Mesendoderm (in vitro differentiated cells): Measurements from ENCODE around the gene INO80B.

Experiments
- DNase-seq: peaks from one replicate; pipeline ENCODE4 v3.0.0; 2013
- H2AK5ac ChIP-seq: 2 replicates; pipeline ENCODE4 v1.6.1; 2013; ENCODE audit warnings: low read length, inconsistent platforms
- H2BK120ac ChIP-seq: 2 replicates; pipeline ENCODE4 v1.6.1; 2013; ENCODE audit warnings: low read depth, mild to moderate bottlenecking, low read length, moderate library complexity, mixed read lengths
- H2BK15ac ChIP-seq: replicated peaks from 2 replicates; pipeline ENCODE4 v1.6.1; 2013; ENCODE audit warnings: low read depth, mild to moderate bottlenecking, moderate library complexity
- H2BK5ac ChIP-seq: 2 replicates; pipeline ENCODE4 v1.6.1; 2013; ENCODE audit warnings: low read length, inconsistent platforms
- H3K18ac ChIP-seq: 2 replicates; pipeline ENCODE4 v1.6.1; 2013; ENCODE audit warnings: mild to moderate bottlenecking, low read length, mixed read lengths
- H3K23ac ChIP-seq: one replicate; pipeline ENCODE4 v1.6.1; 2013; ENCODE audit warnings: low read length
- H3K27ac ChIP-seq: 2 replicates; pipeline ENCODE4 v1.5.1; 2013; ENCODE audit warnings: low read depth, mild to moderate bottlenecking, inconsistent platforms, low read length, moderate library complexity
- H3K27me3 ChIP-seq: 2 replicates; pipeline ENCODE4 v1.6.1; 2013; ENCODE audit warnings: low read length, control low read depth, mild to moderate bottlenecking, inconsistent platforms; ENCODE audit not compliant: insufficient read depth, poor library complexity
- H3K36me3 ChIP-seq: 2 replicates; pipeline ENCODE4 v1.6.1; 2013; ENCODE audit warnings: low read length, inconsistent platforms; ENCODE audit not compliant: control insufficient read depth, insufficient read depth
- H3K4ac ChIP-seq: one replicate; pipeline ENCODE4 v1.6.1; 2013; ENCODE audit warnings: low read depth, mild to moderate bottlenecking, low read length, moderate library complexity
- H3K4me1 ChIP-seq: 2 replicates; pipeline ENCODE4 v1.6.1; 2013; ENCODE audit warnings: low read depth, low read length, inconsistent platforms; ENCODE audit not compliant: control insufficient read depth
- H3K4me2 ChIP-seq: 2 replicates; pipeline ENCODE4 v1.6.1; 2013; ENCODE audit warnings: low read length
- H3K4me3 ChIP-seq: 2 replicates; pipeline ENCODE4 v1.5.1; 2013; ENCODE audit warnings: mild to moderate bottlenecking, low read length
- H3K56ac ChIP-seq: one replicate; pipeline ENCODE4 v1.6.1; 2013; ENCODE audit warnings: low read length
- H3K79me1 ChIP-seq: 2 replicates; pipeline ENCODE4 v1.6.1; 2013; ENCODE audit warnings: low read length, inconsistent platforms
- H3K79me2 ChIP-seq: 2 replicates; pipeline ENCODE4 v1.6.1; 2013; ENCODE audit warnings: mild to moderate bottlenecking, low read length; ENCODE audit not compliant: control insufficient read depth, insufficient read depth
- H3K9ac ChIP-seq: 2 replicates; pipeline ENCODE4 v1.6.1; 2013; ENCODE audit warnings: low read length, inconsistent platforms
- H4K5ac ChIP-seq: one replicate; pipeline ENCODE4 v1.6.1; 2013; ENCODE audit warnings: low read length
- H4K8ac ChIP-seq: one replicate; pipeline ENCODE4 v1.6.1; 2013; ENCODE audit warnings: low read depth, mild to moderate bottlenecking, control low read depth, low read length, moderate library complexity
- WGBS: extraction: QIAGEN DNeasy Blood & Tissue Kit; methylation state at CpG from one replicate; pipeline ENCODE4 v1.1.7; 2013; ENCODE audit warnings: low lambda C conversion rate, missing lambda C conversion rate; ENCODE audit not compliant: insufficient coverage; ENCODE audit errors: extremely low coverage; 5-methylcytosine and 5-hydroxymethylcytosine counted together

Gene INO80B

GRCh38 chr2:74498500-74499266 is 43.8 kb downstream of the INO80B start:
- no peak overlapping the region for H2BK5ac ChIP-seq
- H2BK15ac ChIP-seq: no peak overlapping the region
- no peaks in the 10 kb centered on the region for H3K36me3 ChIP-seq
- H3K4me3 ChIP-seq: no peak overlapping the region
- no peaks in the 10 kb centered on the region for H3K79me1 ChIP-seq
- H4K8ac ChIP-seq: no peak overlapping the region
- H3K9ac ChIP-seq: peak overlapping the region; percentile 28
- no peak overlapping the region for H4K5ac ChIP-seq
- H3K27me3 ChIP-seq: peaks cover 68% of the 10 kb centered on the region
- H2AK5ac ChIP-seq: no peak overlapping the region
- peaks cover 3% of the 10 kb centered on the region for H3K4me1 ChIP-seq
- H3K27ac ChIP-seq: no peak overlapping the region
- H2BK120ac ChIP-seq: no peak overlapping the region
- no peak overlapping the region for H3K23ac ChIP-seq
- no CpG with 5 or more reads among the region's 41 CpGs for WGBS
- H3K4me2 ChIP-seq: peak overlapping the region; percentile 74
- no peaks in the 10 kb centered on the region for H3K79me2 ChIP-seq
- H3K4ac ChIP-seq: no peak overlapping the region
- peak; percentile 77 for DNase-seq
- no peak overlapping the region for H3K18ac ChIP-seq
- peak overlapping the region; percentile 83 for H3K56ac ChIP-seq

GRCh38 chr2:74499267-74499939 is 44.5 kb downstream of the INO80B start, which contains the start of gene LBX2:
Gene LBX2 (minus strand): TSS chr2:74499603. CDS start chr2:74499537, 66 bp downstream.
- Histone ChIP-seq H2AK5ac (no peak within 1 kb of the TSS), H3K79me1 (no peaks in the 10 kb centered on the region), H4K5ac (no peak within 1 kb of the TSS), H3K4me2 (peak within 1 kb of the TSS; percentile 74), H3K27ac (no peak within 1 kb of the TSS), H3K23ac (peak within 1 kb of the TSS; percentile 52), H2BK120ac (no peak within 1 kb of the TSS), H3K9ac (peak within 1 kb of the TSS; percentile 28), H2BK15ac (no peak within 1 kb of the TSS), H4K8ac (no peak within 1 kb of the TSS), H3K79me2 (no peaks in the 10 kb centered on the region), H3K18ac (no peak within 1 kb of the TSS), H3K56ac (peak within 1 kb of the TSS; percentile 83), H3K4me3 (no peak within 1 kb of the TSS), H3K4ac (no peak within 1 kb of the TSS), H3K4me1 (peaks cover 3% of the 10 kb centered on the region), H2BK5ac (no peak within 1 kb of the TSS), H3K27me3 (peaks cover 75% of the 10 kb centered on the region), H3K36me3 (no peaks in the 10 kb centered on the region)
- no CpG with 5 or more reads among the region's 65 CpGs for WGBS
- no peak for DNase-seq

- H3K36me3 ChIP-seq: no peaks in the 10 kb centered on the region
- no peak for DNase-seq
- H3K9ac ChIP-seq: no peak overlapping the region
- no peak overlapping the region for H4K8ac ChIP-seq
- H3K4me2 ChIP-seq: no peak overlapping the region
- no CpG with 5 or more reads among the region's 15 CpGs for WGBS
- peak overlapping the region; percentile 52 for H3K23ac ChIP-seq
- H3K18ac ChIP-seq: no peak overlapping the region
- no peak overlapping the region for H3K4ac ChIP-seq
- peaks cover 3% of the 10 kb centered on the region for H3K4me1 ChIP-seq
- H3K4me3 ChIP-seq: no peak overlapping the region
- no peaks in the 10 kb centered on the region for H3K79me2 ChIP-seq
- H3K27ac ChIP-seq: no peak overlapping the region
- H2BK120ac ChIP-seq: no peak overlapping the region
- no peak overlapping the region for H2BK5ac ChIP-seq
- H4K5ac ChIP-seq: no peak overlapping the region
- no peak overlapping the region for H2AK5ac ChIP-seq
- no peaks in the 10 kb centered on the region for H3K79me1 ChIP-seq
- H2BK15ac ChIP-seq: no peak overlapping the region
- peaks cover 79% of the 10 kb centered on the region for H3K27me3 ChIP-seq
- H3K56ac ChIP-seq: no peak overlapping the region
These were observed 45.2 kb downstream of the INO80B start for GRCh38 chr2:74499940-74500577.

- no peak overlapping the region for H2BK120ac ChIP-seq
- H3K4me1 ChIP-seq: peaks cover 3% of the 10 kb centered on the region
- DNase-seq: peak; percentile 36
- H4K5ac ChIP-seq: no peak overlapping the region
- no peak overlapping the region for H4K8ac ChIP-seq
- H3K4me3 ChIP-seq: no peak overlapping the region
- no peak overlapping the region for H3K9ac ChIP-seq
- no peaks in the 10 kb centered on the region for H3K79me2 ChIP-seq
- no peaks in the 10 kb centered on the region for H3K36me3 ChIP-seq
- H3K27ac ChIP-seq: no peak overlapping the region
- H3K79me1 ChIP-seq: no peaks in the 10 kb centered on the region
- no peak overlapping the region for H3K18ac ChIP-seq
- H3K4me2 ChIP-seq: no peak overlapping the region
- H3K23ac ChIP-seq: no peak overlapping the region
- no peak overlapping the region for H2BK15ac ChIP-seq
- H2BK5ac ChIP-seq: no peak overlapping the region
- H2AK5ac ChIP-seq: no peak overlapping the region
- peaks cover 79% of the 10 kb centered on the region for H3K27me3 ChIP-seq
- no peak overlapping the region for H3K56ac ChIP-seq
- H3K4ac ChIP-seq: no peak overlapping the region
These were observed 45.7 kb downstream of the INO80B start for GRCh38 chr2:74500578-74500946.

- H2BK120ac ChIP-seq: no peak overlapping the region
- no peak overlapping the region for H4K5ac ChIP-seq
- H3K9ac ChIP-seq: no peak overlapping the region
- no peak overlapping the region for H4K8ac ChIP-seq
- no peaks in the 10 kb centered on the region for H3K36me3 ChIP-seq
- no peak overlapping the region for H3K27ac ChIP-seq
- peaks cover 77% of the 10 kb centered on the region for H3K27me3 ChIP-seq
- H2BK5ac ChIP-seq: no peak overlapping the region
- DNase-seq: peak; percentile 57
- peaks cover 3% of the 10 kb centered on the region for H3K4me1 ChIP-seq
- no peak overlapping the region for H2BK15ac ChIP-seq
- H3K79me2 ChIP-seq: no peaks in the 10 kb centered on the region
- no peak overlapping the region for H3K4ac ChIP-seq
- H3K23ac ChIP-seq: no peak overlapping the region
- H2AK5ac ChIP-seq: no peak overlapping the region
- H3K4me3 ChIP-seq: no peak overlapping the region
- no peak overlapping the region for H3K56ac ChIP-seq
- H3K4me2 ChIP-seq: no peak overlapping the region
- H3K18ac ChIP-seq: no peak overlapping the region
- no CpG with 5 or more reads among the region's 18 CpGs for whole genome bisulfite sequencing
- no peaks in the 10 kb centered on the region for H3K79me1 ChIP-seq
These were observed 46.6 kb downstream of the INO80B start for GRCh38 chr2:74501335-74502071.
